ENCODE data around the gene CDKL1. TPM values are rescaled to one million over a fixed set of nuclear protein-coding genes. Genes with fewer than 3 reads are reported as not detected.

CDKL1 gene
- total RNA-seq, 1 experiment from 2014 or later = 5.9 TPM

- no peak for DNase-seq
- H3K27ac ChIP-seq (ENCODE audit: low read length) = no peak overlapping the region
- no peaks in the 10 kb centered on the region for H3K27me3 ChIP-seq (ENCODE audit: low read length)
- no peak overlapping the region for H3K4me3 ChIP-seq (ENCODE audit: low read length)
- no peak overlapping the region for H2AFZ ChIP-seq (ENCODE audit: low read length)
- H3K9ac ChIP-seq (ENCODE audit: low read length) = no peak overlapping the region
- H3K36me3 ChIP-seq (ENCODE audit: insufficient read depth, low read length) = no peaks in the 10 kb centered on the region
- H3K4me1 ChIP-seq (ENCODE audit: low read length) = peaks cover 19% of the 10 kb centered on the region
- no peaks in the 10 kb centered on the region for H3K9me2 ChIP-seq (replicated peaks; ENCODE audit: insufficient read depth, low read length)
- H3K4me2 ChIP-seq (ENCODE audit: low read depth, low read length, poor library complexity, severe bottlenecking) = no peak overlapping the region
- H3K79me2 ChIP-seq (ENCODE audit: low read length) = no peaks in the 10 kb centered on the region
- H3K9me3 ChIP-seq (ENCODE audit: low read length) = no peaks in the 10 kb centered on the region
- H4K20me1 ChIP-seq (ENCODE audit: insufficient read depth, low read depth, low read length) = no peaks in the 10 kb centered on the region
Observed at GRCh38 chr14:50350975-50351374, 45.7 kb downstream of the CDKL1 start.

GRCh38 chr14:50348933-50349332 is 47.7 kb downstream of the CDKL1 start:
- Histone ChIP-seq H3K27ac (ENCODE audit: low read length) (no peak overlapping the region), H3K4me1 (ENCODE audit: low read length) (peaks cover 23% of the 10 kb centered on the region), H3K9me3 (ENCODE audit: low read length) (no peaks in the 10 kb centered on the region)

GRCh38 chr14:50347521-50347920 is 49.2 kb downstream of the CDKL1 start:
- no peaks in the 10 kb centered on the region for H3K36me3 ChIP-seq (ENCODE audit: insufficient read depth, low read length)
- H3K9me3 ChIP-seq (ENCODE audit: low read length) = no peaks in the 10 kb centered on the region
- no peaks in the 10 kb centered on the region for H3K27me3 ChIP-seq (ENCODE audit: low read length)
- no peaks in the 10 kb centered on the region for H4K20me1 ChIP-seq (ENCODE audit: insufficient read depth, low read depth, low read length)
- no peak overlapping the region for H3K4me2 ChIP-seq (ENCODE audit: low read depth, low read length, poor library complexity, severe bottlenecking)
- H3K27ac ChIP-seq (ENCODE audit: low read length) = no peak overlapping the region
- H3K9me2 ChIP-seq (replicated peaks; ENCODE audit: insufficient read depth, low read length) = no peaks in the 10 kb centered on the region
- no peak overlapping the region for H3K9ac ChIP-seq (ENCODE audit: low read length)
- peaks cover 34% of the 10 kb centered on the region for H3K4me1 ChIP-seq (ENCODE audit: low read length)
- no peak overlapping the region for H3K4me3 ChIP-seq (ENCODE audit: low read length)
- DNase-seq = no peak
- H2AFZ ChIP-seq (ENCODE audit: low read length) = no peak overlapping the region
- no peaks in the 10 kb centered on the region for H3K79me2 ChIP-seq (ENCODE audit: low read length)

More at GRCh38 chr14:50348933-50349332, 47.7 kb downstream of the CDKL1 start:
- H3K9ac ChIP-seq (ENCODE audit: low read length) = no peak overlapping the region
- no peak overlapping the region for H3K4me2 ChIP-seq (ENCODE audit: low read depth, low read length, poor library complexity, severe bottlenecking)
- H3K36me3 ChIP-seq (ENCODE audit: insufficient read depth, low read length) = no peaks in the 10 kb centered on the region
- no peaks in the 10 kb centered on the region for H3K9me2 ChIP-seq (replicated peaks; ENCODE audit: insufficient read depth, low read length)
- no peaks in the 10 kb centered on the region for H3K79me2 ChIP-seq (ENCODE audit: low read length)
- no peaks in the 10 kb centered on the region for H3K27me3 ChIP-seq (ENCODE audit: low read length)
- no peak overlapping the region for H2AFZ ChIP-seq (ENCODE audit: low read length)
- H4K20me1 ChIP-seq (ENCODE audit: insufficient read depth, low read depth, low read length) = no peaks in the 10 kb centered on the region
- no peak overlapping the region for H3K4me3 ChIP-seq (ENCODE audit: low read length)
- no peak for DNase-seq

- Histone ChIP-seq H3K4me1 (ENCODE audit: low read length) (peaks cover 27% of the 10 kb centered on the region), H3K79me2 (ENCODE audit: low read length) (no peaks in the 10 kb centered on the region), H4K20me1 (ENCODE audit: insufficient read depth, low read depth, low read length) (no peaks in the 10 kb centered on the region), H3K9me3 (ENCODE audit: low read length) (no peaks in the 10 kb centered on the region), H3K9ac (ENCODE audit: low read length) (no peak overlapping the region), H3K27ac (ENCODE audit: low read length) (no peak overlapping the region), H3K4me2 (ENCODE audit: low read depth, low read length, poor library complexity, severe bottlenecking) (no peak overlapping the region), H3K27me3 (ENCODE audit: low read length) (no peaks in the 10 kb centered on the region), H3K9me2 (replicated peaks; ENCODE audit: insufficient read depth, low read length) (no peaks in the 10 kb centered on the region), H2AFZ (ENCODE audit: low read length) (no peak overlapping the region), H3K4me3 (ENCODE audit: low read length) (no peak overlapping the region), H3K36me3 (ENCODE audit: insufficient read depth, low read length) (no peaks in the 10 kb centered on the region)
- DNase-seq = no peak
Observed at GRCh38 chr14:50345846-50346422, 50.7 kb downstream of the CDKL1 start.

GRCh38 chr14:50344876-50345563 is 51.7 kb downstream of the CDKL1 start:
- Histone ChIP-seq H3K36me3 (ENCODE audit: insufficient read depth, low read length) (no peaks in the 10 kb centered on the region), H3K9me2 (replicated peaks; ENCODE audit: insufficient read depth, low read length) (no peaks in the 10 kb centered on the region), H3K4me3 (ENCODE audit: low read length) (no peak overlapping the region), H3K4me2 (ENCODE audit: low read depth, low read length, poor library complexity, severe bottlenecking) (no peak overlapping the region), H3K27me3 (ENCODE audit: low read length) (no peaks in the 10 kb centered on the region), H3K4me1 (ENCODE audit: low read length) (peaks cover 27% of the 10 kb centered on the region), H3K27ac (ENCODE audit: low read length) (no peak overlapping the region), H3K9me3 (ENCODE audit: low read length) (no peaks in the 10 kb centered on the region), H3K9ac (ENCODE audit: low read length) (no peak overlapping the region), H2AFZ (ENCODE audit: low read length) (no peak overlapping the region), H4K20me1 (ENCODE audit: insufficient read depth, low read depth, low read length) (no peaks in the 10 kb centered on the region), H3K79me2 (ENCODE audit: low read length) (no peaks in the 10 kb centered on the region)
- no peak for DNase-seq

GRCh38 chr14:50344116-50344775 is 52.4 kb downstream of the CDKL1 start:
- H3K27ac ChIP-seq (ENCODE audit: low read length) = no peak overlapping the region
- H3K4me1 ChIP-seq (ENCODE audit: low read length) = peaks cover 27% of the 10 kb centered on the region
- H3K9me2 ChIP-seq (replicated peaks; ENCODE audit: insufficient read depth, low read length) = no peaks in the 10 kb centered on the region
- no peaks in the 10 kb centered on the region for H4K20me1 ChIP-seq (ENCODE audit: insufficient read depth, low read depth, low read length)
- H3K4me2 ChIP-seq (ENCODE audit: low read depth, low read length, poor library complexity, severe bottlenecking) = no peak overlapping the region
- no peak overlapping the region for H3K9ac ChIP-seq (ENCODE audit: low read length)
- H3K79me2 ChIP-seq (ENCODE audit: low read length) = no peaks in the 10 kb centered on the region
- no peaks in the 10 kb centered on the region for H3K9me3 ChIP-seq (ENCODE audit: low read length)
- H2AFZ ChIP-seq (ENCODE audit: low read length) = no peak overlapping the region
- H3K27me3 ChIP-seq (ENCODE audit: low read length) = no peaks in the 10 kb centered on the region
- H3K36me3 ChIP-seq (ENCODE audit: insufficient read depth, low read length) = no peaks in the 10 kb centered on the region
- no peak for DNase-seq
- no peak overlapping the region for H3K4me3 ChIP-seq (ENCODE audit: low read length)

GRCh38 chr14:50343434-50343833 is 53.2 kb downstream of the CDKL1 start:
- Histone ChIP-seq H3K36me3 (ENCODE audit: insufficient read depth, low read length) (no peaks in the 10 kb centered on the region), H3K9me3 (ENCODE audit: low read length) (no peaks in the 10 kb centered on the region), H3K4me2 (ENCODE audit: low read depth, low read length, poor library complexity, severe bottlenecking) (peak overlapping the region; percentile 51), H3K27me3 (ENCODE audit: low read length) (no peaks in the 10 kb centered on the region), H3K27ac (ENCODE audit: low read length) (no peak overlapping the region), H3K4me1 (ENCODE audit: low read length) (peaks cover 27% of the 10 kb centered on the region), H2AFZ (ENCODE audit: low read length) (no peak overlapping the region), H3K9me2 (replicated peaks; ENCODE audit: insufficient read depth, low read length) (no peaks in the 10 kb centered on the region), H3K9ac (ENCODE audit: low read length) (no peak overlapping the region), H3K4me3 (ENCODE audit: low read length) (no peak overlapping the region), H4K20me1 (ENCODE audit: insufficient read depth, low read depth, low read length) (no peaks in the 10 kb centered on the region), H3K79me2 (ENCODE audit: low read length) (no peaks in the 10 kb centered on the region)
- no peak for DNase-seq

- Histone ChIP-seq H3K4me3 (ENCODE audit: low read length) (peak overlapping the region; percentile 28), H2AFZ (ENCODE audit: low read length) (no peak overlapping the region), H3K9me2 (replicated peaks; ENCODE audit: insufficient read depth, low read length) (no peaks in the 10 kb centered on the region), H4K20me1 (ENCODE audit: insufficient read depth, low read depth, low read length) (no peaks in the 10 kb centered on the region), H3K27me3 (ENCODE audit: low read length) (no peaks in the 10 kb centered on the region), H3K36me3 (ENCODE audit: insufficient read depth, low read length) (no peaks in the 10 kb centered on the region), H3K4me2 (ENCODE audit: low read depth, low read length, poor library complexity, severe bottlenecking) (peak overlapping the region; percentile 51), H3K4me1 (ENCODE audit: low read length) (peaks cover 27% of the 10 kb centered on the region), H3K9ac (ENCODE audit: low read length) (peak overlapping the region; percentile 42), H3K79me2 (ENCODE audit: low read length) (no peaks in the 10 kb centered on the region), H3K27ac (ENCODE audit: low read length) (no peak overlapping the region), H3K9me3 (ENCODE audit: low read length) (no peaks in the 10 kb centered on the region)
- DNase-seq = peak; percentile 80
Observed at GRCh38 chr14:50342221-50343078, 54.2 kb downstream of the CDKL1 start.

Data from Karpas-422 (cell line).